Retina (tissue), 1 donor: Measurements from ENCODE around the gene TNIP3.
A peak's percentile ranks its signal among the peaks of the same experiment; 100 is the strongest.
"Not testable (repeated sequence)": the region's sequence is repeated elsewhere in the genome, so short reads cannot be mapped to it uniquely, and the experiment has no call there.

Experiments used
- DNase-seq: peaks from one replicate; pipeline ENCODE4 v3.0.0-alpha.2; 2016

The TNIP3 gene

GRCh38 chr4:121164291-121164690 lies at the start of gene TNIP3:
Gene TNIP3 (minus strand): TSS chr4:121164321. CDS start chr4:121164125, 196 bp downstream.
- DNase-seq: no peak

- no peak for DNase-seq
Measured at GRCh38 chr4:121212806-121213205, 48.7 kb upstream of the TNIP3 start.

- DNase-seq: no peak
Measured at GRCh38 chr4:121209171-121209570, 45.0 kb upstream of the TNIP3 start.

GRCh38 chr4:121208244-121209007 lies 44.3 kb upstream of the TNIP3 start:
- DNase-seq: no peak

GRCh38 chr4:121205777-121206176 lies 41.7 kb upstream of the TNIP3 start:
- DNase-seq: not testable (repeated sequence)

GRCh38 chr4:121200795-121201472 lies 36.8 kb upstream of the TNIP3 start:
- DNase-seq: no peak

GRCh38 chr4:121199742-121200561 lies 35.8 kb upstream of the TNIP3 start:
- no peak for DNase-seq

- DNase-seq: no peak
Measured at GRCh38 chr4:121198251-121198650, 34.1 kb upstream of the TNIP3 start.

- DNase-seq: no peak
Measured at GRCh38 chr4:121195649-121196048, 31.5 kb upstream of the TNIP3 start.

GRCh38 chr4:121192480-121192879 lies 28.4 kb upstream of the TNIP3 start:
- DNase-seq: peak; percentile 63

GRCh38 chr4:121192013-121192412 lies 27.9 kb upstream of the TNIP3 start:
- DNase-seq: no peak

- no peak for DNase-seq
Measured at GRCh38 chr4:121191361-121191760, 27.2 kb upstream of the TNIP3 start.

GRCh38 chr4:121190389-121190788 lies 26.3 kb upstream of the TNIP3 start:
- no peak for DNase-seq

- no peak for DNase-seq
Measured at GRCh38 chr4:121189326-121190215, 25.4 kb upstream of the TNIP3 start.

GRCh38 chr4:121187206-121187605 lies 23.1 kb upstream of the TNIP3 start:
- DNase-seq: no peak

GRCh38 chr4:121185960-121186359 lies 21.8 kb upstream of the TNIP3 start:
- DNase-seq: no peak

GRCh38 chr4:121183989-121184388 lies 19.9 kb upstream of the TNIP3 start:
- no peak for DNase-seq

- DNase-seq: no peak
Measured at GRCh38 chr4:121183361-121183760, 19.2 kb upstream of the TNIP3 start.

- DNase-seq: no peak
Measured at GRCh38 chr4:121182296-121182695, 18.2 kb upstream of the TNIP3 start.

GRCh38 chr4:121181493-121181892 lies 17.4 kb upstream of the TNIP3 start:
- DNase-seq: no peak

- no peak for DNase-seq
Measured at GRCh38 chr4:121180558-121180957, 16.4 kb upstream of the TNIP3 start.
